ENCODE data around the gene IL10RA.

IL10RA gene

DNA sequence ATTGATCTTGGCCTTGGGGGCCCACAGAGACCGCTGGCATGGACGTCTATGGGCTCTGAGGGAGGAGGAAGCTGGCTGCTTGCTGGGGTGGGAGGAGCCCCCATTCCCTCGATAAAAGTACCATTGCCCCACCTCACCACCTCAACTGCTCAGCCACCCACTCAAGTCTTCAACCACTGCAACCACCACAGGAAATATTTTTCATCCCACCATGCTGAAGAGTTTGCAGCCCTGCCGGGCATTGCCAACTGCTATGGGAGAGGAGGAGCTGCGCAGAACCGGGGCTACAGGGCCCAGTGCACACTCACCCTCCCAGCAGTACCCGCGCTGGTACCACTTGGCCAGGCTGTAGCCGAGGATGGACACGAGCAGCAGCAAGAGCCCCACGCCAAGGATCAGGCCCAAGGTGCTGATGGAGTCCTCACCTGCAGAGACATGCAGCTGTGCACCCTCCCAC lies 29.2 kb downstream of the IL10RA start:
- Histone ChIP-seq H3K4me3 (ENCODE audit: low read depth, low read length) (no peak overlapping the region), H3K9me3 (ENCODE audit: severe bottlenecking) (peaks cover 4% of the 10 kb centered on the region), H3K27me3 (ENCODE audit: insufficient read depth, low read depth, severe bottlenecking) (no peaks in the 10 kb centered on the region), H3K36me3 (no peaks in the 10 kb centered on the region), H3K27ac (no peak overlapping the region)
- no peak for DNase-seq
- TF ChIP-seq, protein P1, sequence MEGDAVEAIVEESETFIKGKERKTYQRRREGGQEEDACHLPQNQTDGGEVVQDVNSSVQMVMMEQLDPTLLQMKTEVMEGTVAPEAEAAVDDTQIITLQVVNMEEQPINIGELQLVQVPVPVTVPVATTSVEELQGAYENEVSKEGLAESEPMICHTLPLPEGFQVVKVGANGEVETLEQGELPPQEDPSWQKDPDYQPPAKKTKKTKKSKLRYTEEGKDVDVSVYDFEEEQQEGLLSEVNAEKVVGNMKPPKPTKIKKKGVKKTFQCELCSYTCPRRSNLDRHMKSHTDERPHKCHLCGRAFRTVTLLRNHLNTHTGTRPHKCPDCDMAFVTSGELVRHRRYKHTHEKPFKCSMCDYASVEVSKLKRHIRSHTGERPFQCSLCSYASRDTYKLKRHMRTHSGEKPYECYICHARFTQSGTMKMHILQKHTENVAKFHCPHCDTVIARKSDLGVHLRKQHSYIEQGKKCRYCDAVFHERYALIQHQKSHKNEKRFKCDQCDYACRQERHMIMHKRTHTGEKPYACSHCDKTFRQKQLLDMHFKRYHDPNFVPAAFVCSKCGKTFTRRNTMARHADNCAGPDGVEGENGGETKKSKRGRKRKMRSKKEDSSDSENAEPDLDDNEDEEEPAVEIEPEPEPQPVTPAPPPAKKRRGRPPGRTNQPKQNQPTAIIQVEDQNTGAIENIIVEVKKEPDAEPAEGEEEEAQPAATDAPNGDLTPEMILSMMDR (IDR thresholded peaks at IDR 0.05; ENCODE audit: low read depth, low read length), result no peak

DNA sequence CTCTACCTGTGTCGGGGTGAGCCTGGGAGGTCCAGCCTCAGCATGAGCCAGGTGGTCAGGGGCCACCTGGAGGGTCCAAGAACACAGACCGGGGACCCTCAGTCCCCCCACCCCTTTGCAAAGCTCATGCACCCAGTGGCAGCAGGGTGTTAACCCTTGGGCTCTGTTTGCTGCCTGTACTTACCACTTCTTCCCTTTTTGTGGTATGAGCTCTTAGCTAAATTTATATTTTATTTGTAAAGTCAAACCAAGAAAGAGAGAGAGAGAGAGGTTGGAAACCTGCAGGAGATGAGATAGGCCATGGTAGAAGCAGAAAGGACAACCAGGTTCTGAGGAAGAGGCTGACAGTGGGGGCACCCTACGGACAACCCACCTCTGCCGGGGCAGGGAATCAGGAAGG lies 29.9 kb downstream of the IL10RA start:
- Histone ChIP-seq H3K27ac (no peak overlapping the region), H3K36me3 (no peaks in the 10 kb centered on the region), H3K4me3 (ENCODE audit: low read depth, low read length) (no peak overlapping the region), H3K27me3 (ENCODE audit: insufficient read depth, low read depth, severe bottlenecking) (no peaks in the 10 kb centered on the region), H3K9me3 (ENCODE audit: severe bottlenecking) (peaks cover 4% of the 10 kb centered on the region)
- TF ChIP-seq, protein P1 (IDR thresholded peaks at IDR 0.05; ENCODE audit: low read depth, low read length), result no peak
- DNase-seq, result no peak

DNA sequence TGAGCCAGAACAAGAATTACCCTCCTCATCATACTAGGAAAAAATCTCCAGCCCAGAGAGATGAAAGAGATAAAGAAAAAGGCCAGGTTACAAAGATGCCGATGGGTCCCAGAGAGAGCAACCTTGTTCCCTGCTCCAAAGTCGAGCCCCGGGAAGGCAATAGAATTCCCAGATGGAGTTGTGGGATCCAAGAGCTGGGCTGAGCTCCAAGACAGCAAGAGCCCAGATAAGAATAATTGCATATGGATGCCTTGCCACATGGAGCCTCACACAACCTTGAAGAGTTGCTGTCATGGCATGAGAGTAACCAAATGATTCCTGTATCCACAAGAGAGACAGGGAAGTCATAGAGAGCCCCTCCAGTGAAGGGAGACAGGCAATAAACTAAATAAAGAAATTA lies 30.9 kb downstream of the IL10RA start:
- no peak overlapping the region for H3K27ac ChIP-seq
- H3K27me3 ChIP-seq (ENCODE audit: insufficient read depth, low read depth, severe bottlenecking), result no peaks in the 10 kb centered on the region
- TF ChIP-seq, protein P1 (IDR thresholded peaks at IDR 0.05; ENCODE audit: low read depth, low read length), result no peak
- H3K4me3 ChIP-seq (ENCODE audit: low read depth, low read length), result no peak overlapping the region
- peaks cover 5% of the 10 kb centered on the region for H3K9me3 ChIP-seq (ENCODE audit: severe bottlenecking)
- no peak for DNase-seq
- H3K36me3 ChIP-seq, result no peaks in the 10 kb centered on the region

DNA sequence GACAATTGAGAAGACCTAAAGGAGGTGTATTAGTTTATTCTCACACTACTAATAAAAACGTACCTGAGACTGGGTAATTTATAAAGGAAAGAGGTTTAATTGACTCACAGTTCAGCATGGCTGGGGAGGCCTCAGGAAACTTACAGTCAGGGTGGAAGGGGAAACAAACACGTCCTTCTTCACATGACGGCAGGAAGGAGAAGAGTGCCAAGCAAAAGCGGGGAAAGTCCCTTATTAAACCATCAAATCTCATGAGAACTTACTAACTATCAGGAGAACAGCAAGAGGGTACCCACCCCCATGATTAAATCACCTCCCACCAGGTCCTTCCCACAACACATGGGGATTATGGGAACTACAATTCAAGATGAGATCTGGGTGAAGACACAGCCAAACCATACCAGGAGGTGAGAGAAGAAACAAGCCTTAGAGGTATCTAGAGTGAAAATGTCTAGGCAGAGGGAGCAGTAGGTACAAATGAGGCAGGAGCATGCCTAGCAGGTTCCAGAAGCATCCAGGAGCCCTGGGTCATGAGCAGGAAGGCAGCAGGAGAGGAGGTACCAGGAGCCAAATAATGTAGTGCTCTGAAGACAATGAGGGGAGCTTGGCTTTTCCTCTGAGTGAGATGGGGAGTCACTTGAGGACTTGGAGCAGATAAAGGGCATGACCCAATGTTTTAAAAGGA lies 31.6 kb downstream of the IL10RA start:
- H3K27me3 ChIP-seq (ENCODE audit: insufficient read depth, low read depth, severe bottlenecking), result no peaks in the 10 kb centered on the region
- H3K9me3 ChIP-seq (ENCODE audit: severe bottlenecking), result peaks cover 6% of the 10 kb centered on the region

DNA sequence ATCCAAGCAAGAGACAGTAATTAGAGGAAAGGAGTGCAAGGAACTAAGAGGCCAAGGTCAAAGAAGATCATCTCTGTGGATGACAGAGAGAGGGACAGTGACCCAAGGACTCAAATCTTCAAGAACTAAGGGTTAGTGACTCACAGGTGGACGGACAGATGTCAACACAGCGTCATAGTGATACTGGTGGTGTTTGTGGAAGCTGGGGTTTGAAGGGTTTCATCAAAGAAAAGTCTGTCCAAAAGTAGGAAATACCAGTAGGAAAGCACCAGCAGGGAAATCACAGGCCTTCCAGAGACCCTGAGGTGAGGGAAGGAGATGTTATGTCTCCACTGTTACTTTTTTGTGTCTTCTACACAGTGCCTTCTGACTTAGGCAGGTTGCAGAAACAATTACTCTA lies 32.2 kb downstream of the IL10RA start:
- Histone ChIP-seq H3K27ac (no peak overlapping the region), H3K9me3 (ENCODE audit: severe bottlenecking) (peaks cover 6% of the 10 kb centered on the region), H3K4me3 (ENCODE audit: low read depth, low read length) (no peak overlapping the region), H3K36me3 (no peaks in the 10 kb centered on the region), H3K27me3 (ENCODE audit: insufficient read depth, low read depth, severe bottlenecking) (no peaks in the 10 kb centered on the region)
- no peak for DNase-seq
- TF ChIP-seq, protein P1 (IDR thresholded peaks at IDR 0.05; ENCODE audit: low read depth, low read length), result no peak

More for the DNA sequence above, 31.6 kb downstream of the IL10RA start:
- no peak overlapping the region for H3K4me3 ChIP-seq (ENCODE audit: low read depth, low read length)
- H3K27ac ChIP-seq, result no peak overlapping the region
- H3K36me3 ChIP-seq, result no peaks in the 10 kb centered on the region
- TF ChIP-seq, protein P1 (IDR thresholded peaks at IDR 0.05; ENCODE audit: low read depth, low read length), result no peak
- no peak for DNase-seq

DNA sequence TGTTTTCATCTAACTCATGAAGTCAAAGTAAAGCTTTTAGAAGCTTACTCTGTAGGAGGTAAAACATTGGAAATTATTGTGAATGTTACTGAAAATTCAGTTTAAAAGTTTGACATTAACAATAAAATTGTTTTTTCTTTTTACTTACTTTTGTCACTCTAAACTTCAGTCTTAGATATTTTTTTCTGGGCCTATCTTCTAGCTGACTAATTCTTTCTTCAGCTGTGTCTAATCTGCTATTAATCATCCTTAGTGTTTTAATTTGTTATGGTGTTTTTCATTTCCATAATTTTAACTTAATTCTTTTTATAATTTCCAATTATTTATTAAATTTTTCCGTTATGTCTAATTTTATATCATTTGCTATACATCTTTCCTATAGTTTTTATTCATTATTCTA lies 35.0 kb downstream of the IL10RA start:
- Histone ChIP-seq H3K27ac (no peak overlapping the region), H3K9me3 (ENCODE audit: severe bottlenecking) (peaks cover 6% of the 10 kb centered on the region), H3K27me3 (ENCODE audit: insufficient read depth, low read depth, severe bottlenecking) (no peaks in the 10 kb centered on the region), H3K4me3 (ENCODE audit: low read depth, low read length) (no peak overlapping the region), H3K36me3 (no peaks in the 10 kb centered on the region)
- TF ChIP-seq, protein P1 (IDR thresholded peaks at IDR 0.05; ENCODE audit: low read depth, low read length), result no peak
- no peak for DNase-seq
